Ishikawa (cell line): ENCODE results near the gene SMKR1.

Source experiments
- CEBPB ChIP-seq: IDR thresholded peaks from 2 replicates; pipeline ENCODE4 v1.6.1; 2012
- CREB1 ChIP-seq: IDR thresholded peaks from 2 replicates; pipeline ENCODE4 v1.6.1; 2012; ENCODE audit warnings: low read depth
- EGR1 ChIP-seq: IDR thresholded peaks from 2 replicates; pipeline ENCODE4 v1.6.1; 2012
- EP300 ChIP-seq: IDR thresholded peaks from 2 replicates; pipeline ENCODE4 v1.6.1; 2012; ENCODE audit warnings: borderline replicate concordance
- FOXM1 ChIP-seq: IDR thresholded peaks from 2 replicates; pipeline ENCODE4 v1.6.1; 2012; ENCODE audit warnings: low read depth, borderline replicate concordance
- NFIC ChIP-seq: IDR thresholded peaks from 2 replicates; pipeline ENCODE4 v1.6.1; 2012
- RAD21 ChIP-seq: IDR thresholded peaks from 2 replicates; pipeline ENCODE4 v1.6.1; 2012; ENCODE audit warnings: low read depth
- REST ChIP-seq: IDR thresholded peaks from 2 replicates; pipeline ENCODE4 v1.6.1; 2012; ENCODE audit warnings: low read depth, mild to moderate bottlenecking
- TAF1 ChIP-seq: IDR thresholded peaks from 2 replicates; pipeline ENCODE4 v1.6.1; 2012; ENCODE audit warnings: low read depth, mild to moderate bottlenecking
- TCF12 ChIP-seq: IDR thresholded peaks from 2 replicates; pipeline ENCODE4 v1.6.1; 2012; ENCODE audit warnings: low read depth
- TEAD4 ChIP-seq: IDR thresholded peaks from 2 replicates; pipeline ENCODE4 v1.6.1; 2012
- YY1 ChIP-seq: IDR thresholded peaks from 2 replicates; pipeline ENCODE4 v1.6.1; 2012; ENCODE audit warnings: low read depth
- ZBTB7A ChIP-seq: IDR thresholded peaks from 2 replicates; pipeline ENCODE4 v1.6.1; 2012; ENCODE audit warnings: low read depth
- TF ChIP-seq, protein P1 (sequence below): IDR thresholded peaks from 2 replicates; pipeline ENCODE4 v1.6.1; 2012
- TF ChIP-seq, protein P2 (sequence below): IDR thresholded peaks from 2 replicates; pipeline ENCODE4 v1.6.1; 2012

Gene SMKR1

DNA sequence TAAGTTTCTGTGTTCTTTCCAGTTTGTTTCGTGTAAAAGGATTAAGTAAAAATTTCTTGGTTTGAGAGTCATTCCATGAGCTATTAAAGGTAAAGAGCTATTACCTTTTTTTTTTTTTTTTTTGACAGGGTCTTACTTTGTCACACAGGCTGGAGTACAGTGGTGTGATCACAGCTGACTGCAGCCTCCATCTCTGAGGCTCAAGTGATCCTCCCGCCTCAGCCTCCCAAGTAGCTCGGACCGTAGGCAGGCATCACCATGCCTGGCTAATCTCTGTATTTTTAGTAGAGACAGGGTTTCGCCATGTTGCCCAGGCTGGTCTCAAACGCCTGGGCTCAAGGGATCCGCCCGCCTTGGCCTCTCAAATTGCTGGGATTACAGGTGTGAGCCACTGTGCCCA lies 1.4 kb downstream of the SMKR1 start:
- TF ChIP-seq TEAD4 = no peak
- TF ChIP-seq YY1 = no peak
- TF ChIP-seq, protein P1, sequence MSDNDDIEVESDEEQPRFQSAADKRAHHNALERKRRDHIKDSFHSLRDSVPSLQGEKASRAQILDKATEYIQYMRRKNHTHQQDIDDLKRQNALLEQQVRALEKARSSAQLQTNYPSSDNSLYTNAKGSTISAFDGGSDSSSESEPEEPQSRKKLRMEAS = no peak
- TF ChIP-seq, protein P2, sequence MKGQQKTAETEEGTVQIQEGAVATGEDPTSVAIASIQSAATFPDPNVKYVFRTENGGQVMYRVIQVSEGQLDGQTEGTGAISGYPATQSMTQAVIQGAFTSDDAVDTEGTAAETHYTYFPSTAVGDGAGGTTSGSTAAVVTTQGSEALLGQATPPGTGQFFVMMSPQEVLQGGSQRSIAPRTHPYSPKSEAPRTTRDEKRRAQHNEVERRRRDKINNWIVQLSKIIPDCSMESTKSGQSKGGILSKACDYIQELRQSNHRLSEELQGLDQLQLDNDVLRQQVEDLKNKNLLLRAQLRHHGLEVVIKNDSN = no peak

DNA sequence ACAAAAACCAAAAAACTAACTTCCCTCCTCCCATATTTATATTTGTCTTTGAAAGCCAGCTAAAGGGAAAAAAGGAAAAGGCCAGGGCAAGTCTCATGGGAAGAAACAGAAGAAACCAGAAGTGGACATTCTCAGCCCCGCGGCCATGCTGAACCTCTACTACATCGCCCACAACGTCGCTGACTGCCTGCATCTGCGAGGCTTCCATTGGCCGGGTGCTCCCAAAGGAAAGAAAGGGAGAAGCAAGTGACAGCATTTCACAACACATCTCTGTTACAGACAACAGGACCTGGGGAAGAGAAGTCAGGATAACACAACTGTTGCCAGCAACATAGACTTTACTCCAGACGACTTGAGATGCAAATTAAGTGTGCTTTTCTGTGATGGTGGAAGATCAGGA lies 9.9 kb downstream of the SMKR1 start:
- TF ChIP-seq RAD21 (no peak), NFIC (no peak), REST (no peak), ZBTB7A (no peak)

DNA sequence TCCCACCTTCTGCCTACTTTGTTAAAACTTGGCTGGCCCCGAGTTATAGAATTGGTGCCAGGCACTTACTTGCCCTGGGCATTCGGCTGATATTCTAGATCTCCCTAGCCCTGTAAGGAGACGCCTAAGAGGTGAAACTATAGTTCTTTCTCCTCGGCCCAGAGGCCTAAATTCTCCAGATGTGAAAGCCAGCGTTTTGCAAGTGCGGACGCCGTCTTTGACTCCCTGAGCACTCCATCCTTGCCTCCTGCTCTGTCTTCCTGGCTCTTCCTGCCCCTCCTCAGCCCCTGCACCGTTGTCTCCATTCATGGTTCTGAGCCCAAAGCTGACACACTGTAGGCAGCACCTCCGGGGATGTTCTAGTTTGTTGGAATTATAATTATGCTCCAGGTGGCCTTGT lies 11.2 kb downstream of the SMKR1 start:
- TF ChIP-seq NFIC (no peak), YY1 (no peak), EP300 (no peak), CEBPB (no peak), ZBTB7A (no peak), RAD21 (no peak), TCF12 (no peak), TAF1 (no peak), EGR1 (no peak), REST (no peak), CREB1 (no peak), TEAD4 (no peak)
- TF ChIP-seq, protein P2 = no peak
- TF ChIP-seq, protein P1 = no peak

DNA sequence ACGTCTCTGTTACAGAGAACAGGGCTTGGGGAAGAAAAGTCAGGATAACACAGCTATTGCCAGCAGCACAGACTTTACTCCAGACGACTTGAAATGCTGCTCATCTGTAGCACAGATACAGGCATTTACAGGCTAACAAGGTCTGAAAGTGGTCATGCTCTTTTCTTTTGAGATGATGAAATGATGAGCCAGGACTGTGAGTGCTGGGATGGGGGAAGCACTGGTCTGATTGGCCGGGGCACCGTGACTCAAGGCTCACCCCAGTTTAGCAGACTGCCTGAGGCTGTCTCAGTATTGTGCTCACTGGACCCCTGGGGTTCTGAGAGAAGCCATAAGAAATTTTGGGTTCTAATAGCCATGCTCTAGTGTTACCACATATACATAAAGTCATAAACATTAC lies 12.4 kb downstream of the SMKR1 start:
- TF ChIP-seq TEAD4 (no peak), TCF12 (no peak), EP300 (no peak), REST (no peak), ZBTB7A (no peak), YY1 (no peak), RAD21 (no peak), TAF1 (no peak)
- TF ChIP-seq, protein P2 = no peak
- TF ChIP-seq, protein P1 = no peak

GRCh38 chr7:129515381-129515780 lies 13.1 kb downstream of the SMKR1 start:
- TF ChIP-seq FOXM1 (no peak), TAF1 (no peak), TEAD4 (no peak), RAD21 (no peak), EP300 (no peak), CEBPB (no peak), EGR1 (no peak), TCF12 (no peak), NFIC (no peak), CREB1 (no peak), YY1 (no peak)
- TF ChIP-seq, protein P2 = no peak
- TF ChIP-seq, protein P1 = no peak
